CD4-positive, alpha-beta T cell treated with Interleukin-17A for 4 hours (primary cell): ENCODE results near the gene DCP1A.
"Not testable (repeated sequence)": the region's sequence is repeated elsewhere in the genome, so short reads cannot be mapped to it uniquely, and the experiment has no call there.

Source experiments
- DNase-seq: peaks from one replicate; pipeline ENCODE4 v3.0.0-alpha.2; 2020; ENCODE audit warnings: mixed read lengths

The DCP1A gene

GRCh38 chr3:53261712-53262111, 85.6 kb downstream of the DCP1A start:
- DNase-seq: no peak

- DNase-seq: no peak
These were observed 87.0 kb downstream of the DCP1A start for GRCh38 chr3:53260286-53260785.

- DNase-seq: no peak
These were observed 87.7 kb downstream of the DCP1A start for GRCh38 chr3:53259427-53260259.

DNA sequence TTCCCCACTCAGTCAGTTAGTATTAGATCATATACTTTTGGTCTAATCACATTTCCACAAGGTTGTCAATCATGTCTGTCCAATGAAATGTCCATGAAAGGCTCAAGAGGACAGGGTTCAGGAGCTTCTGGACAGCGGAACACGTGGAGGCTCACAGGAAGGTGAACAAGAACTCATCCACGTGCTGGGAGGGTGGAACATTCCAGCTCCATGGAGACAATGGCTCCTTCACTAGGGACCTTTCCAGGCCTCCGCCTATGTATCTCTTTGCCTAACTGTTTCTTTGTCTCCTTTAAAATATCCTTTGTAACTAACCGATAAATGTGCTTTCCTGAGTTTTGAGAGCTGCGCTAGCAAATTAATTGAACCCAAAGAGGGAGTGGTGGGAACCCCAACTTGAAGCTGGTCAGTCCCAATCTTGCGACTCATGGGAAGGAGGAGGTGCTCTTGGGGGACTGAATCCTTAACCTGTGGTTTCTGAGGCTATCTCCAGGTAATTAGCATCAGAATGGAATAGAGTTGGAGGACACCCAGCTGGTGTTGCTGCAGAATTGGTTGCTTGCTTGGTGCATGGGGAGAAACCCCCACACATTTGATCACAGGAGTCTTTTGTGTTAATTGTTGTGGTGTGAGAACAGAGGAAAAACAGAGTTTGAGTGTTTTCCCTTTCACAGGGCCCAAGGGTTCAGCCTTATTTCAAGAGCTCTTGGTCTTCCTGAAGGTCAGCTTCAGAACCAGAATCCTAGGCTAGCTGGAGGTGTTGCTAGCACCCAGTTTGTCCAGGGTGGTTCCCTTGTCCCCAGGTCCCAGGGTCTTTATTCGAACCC, 88.5 kb downstream of the DCP1A start:
- DNase-seq: no peak

- no peak for DNase-seq
These were observed 89.9 kb downstream of the DCP1A start for GRCh38 chr3:53257465-53257864.

GRCh38 chr3:53256704-53257055, 90.7 kb downstream of the DCP1A start:
- DNase-seq: no peak

DNA sequence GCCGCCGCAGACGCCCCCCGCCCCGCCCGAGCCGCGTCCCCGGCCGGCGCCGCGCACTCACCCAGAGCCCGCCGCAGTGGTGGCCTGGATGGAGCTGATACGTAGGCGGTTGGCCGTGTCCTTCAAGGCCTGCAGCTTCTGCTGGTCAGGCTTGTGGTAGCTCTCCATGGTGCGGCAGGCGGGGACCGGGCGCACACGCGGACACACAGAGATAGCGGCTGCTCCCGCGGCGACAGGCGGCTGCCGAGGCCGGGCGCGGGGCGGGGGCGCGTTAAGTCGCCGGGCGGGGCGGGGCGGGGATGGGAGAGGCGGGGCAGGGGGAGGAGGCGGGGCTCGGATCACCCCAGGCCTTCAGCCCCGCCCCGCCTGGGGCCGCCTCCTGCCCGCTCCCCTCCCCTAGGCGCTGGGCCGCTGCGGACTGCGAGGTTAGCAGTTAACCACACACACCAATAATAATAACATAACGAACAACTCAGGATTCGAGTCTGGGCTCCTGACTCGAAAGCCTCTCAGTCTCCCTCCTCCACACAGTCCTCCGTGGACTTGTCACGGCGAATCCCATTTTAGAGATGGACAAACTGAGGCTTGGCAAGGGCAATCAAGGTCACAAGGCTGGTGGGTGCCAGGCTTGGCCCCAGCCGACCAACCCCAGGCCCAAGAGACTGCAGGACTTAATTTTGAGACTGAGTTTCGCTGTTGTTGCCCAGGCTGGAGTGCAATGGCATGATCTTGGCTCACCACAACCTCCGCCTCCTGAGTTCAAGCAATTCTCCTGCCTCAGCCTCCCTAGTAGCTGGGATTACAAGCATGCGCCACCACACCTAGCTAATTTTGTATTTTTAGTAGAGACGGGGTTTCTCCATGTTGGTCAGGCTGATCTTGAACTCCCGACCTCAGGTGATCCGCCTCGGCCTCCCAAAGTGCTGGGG, 91.3 kb downstream of the DCP1A start, which contains the start of gene TKT:
TSS of gene TKT (minus strand) at position 248 of the 929 bp plus-strand sequence. CDS start at position 168, 80 bp downstream.
- DNase-seq: peak; percentile 94

DNA sequence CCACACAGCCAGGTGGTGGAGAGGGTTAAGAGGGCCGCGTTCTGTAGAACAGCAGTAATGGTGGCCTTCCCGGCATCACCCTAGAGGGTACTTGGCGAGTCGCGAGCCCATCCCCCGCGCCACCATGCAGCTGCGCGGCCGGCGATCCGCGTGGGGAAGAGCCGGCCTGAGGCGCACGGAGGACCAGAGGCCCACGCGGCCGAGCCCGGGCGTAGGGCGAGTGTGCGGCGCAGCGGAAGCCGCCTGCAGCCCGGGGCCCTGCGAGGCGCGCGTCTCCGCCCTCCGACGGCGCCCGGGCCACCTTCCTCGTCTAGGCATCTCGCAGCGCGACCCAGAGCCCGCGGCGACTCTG, 91.9 kb downstream of the DCP1A start:
- peak; percentile 55 for DNase-seq

GRCh38 chr3:53254509-53255422, 92.6 kb downstream of the DCP1A start:
- DNase-seq: peak; percentile 67

- DNase-seq: no peak
These were observed 93.4 kb downstream of the DCP1A start for GRCh38 chr3:53253707-53254508.

DNA sequence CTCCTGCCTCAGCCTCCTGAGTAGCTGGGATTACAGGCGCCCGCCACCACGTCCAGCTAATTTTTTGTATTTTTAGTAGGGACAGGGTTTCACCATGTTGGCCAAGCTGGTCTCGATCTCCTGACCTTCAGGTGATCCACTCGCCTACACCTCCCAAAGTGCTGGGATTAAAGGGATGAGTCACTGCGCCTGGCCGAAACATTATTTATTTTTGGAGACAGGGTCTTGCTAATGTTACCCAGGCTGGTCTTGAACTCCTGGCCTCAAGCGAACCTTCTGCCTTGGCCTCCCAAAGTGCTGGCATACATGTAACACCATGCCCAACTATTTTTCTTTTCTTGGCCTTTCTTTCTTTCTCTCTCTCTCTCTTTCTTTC, 94.4 kb downstream of the DCP1A start:
- not testable (repeated sequence) for DNase-seq

DNA sequence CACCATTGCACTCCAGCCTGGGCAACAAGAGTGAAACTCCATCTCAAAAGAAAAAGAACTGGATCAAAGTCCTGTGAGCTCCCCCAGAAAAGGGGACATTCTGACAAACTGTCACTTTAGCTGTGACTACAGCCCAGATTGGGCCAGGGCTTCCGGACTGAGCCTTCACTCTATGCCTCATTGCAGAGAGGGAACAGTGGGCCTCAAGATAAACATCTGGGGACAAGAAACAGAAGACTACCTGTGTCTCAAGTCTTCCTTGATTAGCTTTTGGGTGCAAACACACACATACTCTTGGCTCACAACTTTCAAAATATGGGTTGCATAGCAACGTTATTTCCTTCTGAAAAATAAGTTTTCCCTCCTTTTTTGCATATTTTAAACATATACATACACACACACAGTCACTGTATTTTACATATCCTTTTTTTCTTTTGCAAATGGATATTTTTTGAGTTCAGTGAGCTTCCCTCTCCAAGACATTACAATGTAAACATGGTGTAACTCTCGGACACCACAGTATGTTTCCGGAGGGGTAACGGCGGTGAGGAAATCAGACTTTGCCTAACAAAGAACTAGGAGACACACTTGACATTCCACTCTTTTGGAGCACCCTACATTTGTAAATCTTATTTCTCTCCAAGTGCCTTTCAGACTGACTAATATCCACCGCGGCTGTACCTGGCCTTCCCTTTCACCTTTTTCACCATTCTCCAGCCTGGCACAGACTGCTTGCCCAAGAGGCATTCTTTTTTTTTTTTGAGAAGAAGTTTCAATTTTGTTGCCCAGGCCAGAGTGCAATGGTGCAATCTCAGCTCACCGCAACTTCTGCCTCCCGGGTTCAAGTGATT, 95.0 kb downstream of the DCP1A start:
- no peak for DNase-seq

DNA sequence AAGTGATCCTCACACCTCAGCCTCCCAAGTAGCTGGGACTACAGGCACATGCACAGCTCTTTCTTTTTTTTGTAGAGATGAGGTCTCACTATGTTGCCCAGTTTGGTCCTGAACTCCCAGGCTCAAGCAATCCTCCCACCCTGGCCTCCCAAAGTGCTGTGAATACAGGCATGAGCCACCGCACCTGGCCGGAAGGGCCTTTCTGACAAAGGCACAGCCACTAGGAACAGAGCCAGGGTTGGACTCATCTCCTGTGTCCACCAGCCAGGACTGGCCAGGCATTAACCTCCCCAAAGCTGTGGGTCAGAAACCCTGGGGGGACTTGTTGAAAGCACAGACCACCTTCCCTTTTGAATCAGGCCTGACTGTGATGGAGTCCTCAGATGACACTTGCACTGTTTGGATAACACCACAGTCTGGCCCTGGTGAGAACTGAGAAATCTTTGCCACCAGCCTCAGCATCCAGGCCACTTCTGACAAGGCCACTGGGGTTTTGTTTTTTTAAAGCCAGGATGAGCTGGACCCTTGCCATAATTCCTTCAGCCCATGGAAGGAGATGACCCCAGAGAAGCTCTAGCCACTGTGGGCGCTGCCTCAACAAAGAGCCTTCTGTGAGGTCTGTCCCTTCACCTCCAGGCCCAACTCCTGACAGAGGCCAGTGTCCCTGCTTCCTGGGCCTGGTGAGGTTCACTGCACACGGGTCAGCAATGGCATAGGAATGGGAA, 96.3 kb downstream of the DCP1A start:
- DNase-seq: no peak

GRCh38 chr3:53250453-53250852, 96.9 kb downstream of the DCP1A start:
- no peak for DNase-seq

DNA sequence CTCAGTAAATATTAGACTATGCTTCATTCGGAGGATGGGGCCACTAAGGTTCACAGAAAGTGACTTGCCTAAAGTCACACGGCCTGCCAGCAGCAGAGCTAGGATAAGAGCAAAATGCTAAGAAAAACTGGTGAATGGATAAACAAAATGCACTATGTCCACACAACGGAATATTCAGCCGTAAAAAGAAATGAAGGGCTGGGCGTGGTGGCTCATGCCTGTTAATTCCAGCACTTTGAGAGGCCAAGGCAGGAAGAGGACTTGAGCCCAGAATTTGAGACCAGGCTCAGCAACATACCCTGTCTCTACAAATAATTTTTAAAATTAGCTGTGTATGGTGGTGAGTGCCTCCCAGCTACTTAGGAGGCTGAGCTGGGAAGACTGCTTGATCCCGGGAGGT, 99.2 kb downstream of the DCP1A start:
- no peak for DNase-seq

GRCh38 chr3:53247619-53248018, 99.7 kb downstream of the DCP1A start:
- DNase-seq: no peak

- DNase-seq: no peak
These were observed 103.1 kb downstream of the DCP1A start for GRCh38 chr3:53244271-53244670.

- DNase-seq: no peak
These were observed 103.6 kb downstream of the DCP1A start for GRCh38 chr3:53243785-53244184.

DNA sequence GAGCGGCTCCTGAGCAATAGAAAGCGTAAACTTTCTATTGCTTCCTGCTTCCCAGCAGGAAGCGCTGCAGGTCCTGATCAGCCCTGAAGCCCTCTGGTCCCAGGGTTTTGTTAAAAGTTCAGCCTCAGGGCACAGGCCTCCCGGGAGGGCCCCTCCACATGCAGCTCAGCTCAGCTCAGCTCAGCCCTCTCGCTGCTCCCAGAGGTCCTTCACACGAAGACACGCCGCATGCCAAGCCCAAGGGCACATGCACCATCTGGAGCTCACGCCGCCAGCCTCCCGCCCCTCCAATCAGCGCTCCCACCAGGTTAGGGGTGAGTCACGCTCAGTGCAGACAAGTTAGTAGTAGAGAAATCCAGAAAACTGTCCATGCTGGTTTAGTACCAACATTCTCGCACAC, 104.2 kb downstream of the DCP1A start:
- no peak for DNase-seq
